ENCODE results near the gene BTBD19. TPM values are rescaled to one million over a fixed set of nuclear protein-coding genes. Genes with fewer than 3 reads are reported as not detected.

The BTBD19 gene
- total and polyA plus RNA-seq, 2 of the 8 experiments (the other 6 are each of a cell fraction or from before 2014, with no cell fraction given) = 1.1 TPM

DNA sequence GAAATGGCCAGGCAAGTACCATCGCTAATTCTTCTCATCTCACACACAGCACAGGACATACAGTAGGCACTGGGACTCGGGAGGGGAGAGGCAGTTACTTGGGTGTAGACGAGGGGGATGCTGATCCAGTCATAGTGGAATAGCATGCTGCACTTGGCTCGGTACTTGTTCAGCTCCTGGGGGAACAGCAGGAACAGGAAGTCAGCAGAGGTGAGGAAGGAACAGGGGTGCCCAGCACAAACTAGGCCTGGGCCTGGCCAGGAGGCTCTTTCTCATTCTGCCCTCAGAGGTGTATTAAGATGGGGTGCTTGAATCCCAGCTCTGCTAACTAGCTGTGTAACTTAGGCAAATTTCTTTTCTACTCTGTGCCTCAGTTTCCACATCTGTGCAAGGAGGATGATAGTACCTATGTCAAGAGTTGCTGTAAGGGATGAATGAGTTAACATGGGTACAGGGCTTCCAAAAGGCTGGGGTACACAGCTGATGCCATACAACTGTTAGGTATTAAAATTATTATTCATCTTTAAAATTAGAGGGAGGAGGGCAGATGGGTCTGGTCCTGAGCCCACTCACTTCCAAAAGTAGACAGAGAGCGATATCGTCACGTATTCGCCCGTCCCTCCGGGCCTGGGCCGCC lies 22.7 kb upstream of the BTBD19 start:
- H3K14ac ChIP-seq (ENCODE audit: insufficient read length) = no peak overlapping the region
- peak overlapping the region; percentile 77 for H2BK12ac ChIP-seq (ENCODE audit: low read depth, low read length)
- peak overlapping the region; percentile 5; the same call in 1 of the 2 replicates for H3K18ac ChIP-seq (ENCODE audit: extremely low read depth, low read length)
- peaks cover 4 to 18% (median 14%) of the 10 kb centered on the region in 4 experiments for H3K4me1 ChIP-seq (replicated peaks in 1 of 4; ENCODE audit: control insufficient read depth in 3 of 4, insufficient read depth in 4 of 4, low read length in 3 of 4)
- no peak overlapping the region for H4K91ac ChIP-seq (replicated peaks; ENCODE audit: insufficient read length, low read length)
- no peak overlapping the region for H4K5ac ChIP-seq (ENCODE audit: insufficient read length, low read depth, low read length)
- DNase-seq (ENCODE audit: low read depth in 1 of 2, low spot score in 2 of 2) (no peak), FAIRE-seq (no peak)
- H3K79me1 ChIP-seq (ENCODE audit: low read depth, low read length) = 0 out of 2 replicates have a peak, but pooled peaks cover 2% of the 10 kb centered on the region
- CTCF ChIA-PET (ENCODE audit: partially characterized antibody) = interaction anchor here (0.5 to 10.4 kb wide), 22 partner anchors 8 to 645 kb away, joined by 3 to 67 read pairs (median 4); partner anchors contain the start of genes BTBD19, PLK3, RNU5D-1 and RPS8
- no peak overlapping the region for H2BK5ac ChIP-seq (ENCODE audit: low read depth, low read length)
- H2AFZ ChIP-seq (ENCODE audit: low read length) = no peak overlapping the region
- no peak overlapping the region; a peak in 1 of 7 replicates for H3K9ac ChIP-seq (replicated peaks in 1 of 4; ENCODE audit: extremely low read depth in 1 of 4, low read depth in 3 of 4, low read length in 3 of 4)
- no peak overlapping the region for H3K4ac ChIP-seq (replicated peaks; ENCODE audit: insufficient read length, low read depth, low read length)
- peak overlapping the region; percentile 81; the same call in 1 of the 2 replicates for H4K8ac ChIP-seq (ENCODE audit: extremely low read depth, insufficient read depth, low read length)
- peak overlapping the region; percentile 52; the same call in 1 of the 2 replicates for H2BK20ac ChIP-seq (ENCODE audit: low read length)
- peak overlapping the region in 2 of 4 experiments; percentile 55 to 58; a peak in 3 of 8 replicates for H3K4me3 ChIP-seq (ENCODE audit: extremely low read depth in 1 of 4, insufficient read depth in 2 of 4, low read depth in 3 of 4, low read length in 4 of 4)
- peak overlapping the region; percentile 64 to 74 for H3K4me2 ChIP-seq (ENCODE audit: insufficient read depth in 1 of 2, low read depth in 2 of 2, low read length in 2 of 2)
- 32% methylated on average over 11 of the region's 11 CpGs; no CpG with 5 or more reads in 1 of the 2 experiments for WGBS, 2 experiments (ENCODE audit: extremely low coverage in 1 of 2, insufficient coverage in 1 of 2, insufficient read length in 1 of 2, insufficient replicate concordance in 2 of 2, low coverage in 1 of 2, low lambda C conversion rate in 2 of 2, missing lambda C conversion rate in 1 of 2)
- peak overlapping the region; percentile 84 for H2BK15ac ChIP-seq (ENCODE audit: low read length)
- peaks cover 6% of the 10 kb centered on the region; the same call in 1 of the 2 replicates for H3K23me2 ChIP-seq (ENCODE audit: low read depth, low read length)
- peaks cover 0 to 7% (median 0%) of the 10 kb centered on the region in 4 experiments; a peak in 2 of 8 replicates for H3K36me3 ChIP-seq (ENCODE audit: control insufficient read depth in 2 of 4, insufficient read depth in 4 of 4, low read length in 3 of 4)
- no peaks in the 10 kb centered on the region for H3K79me2 ChIP-seq (ENCODE audit: control insufficient read depth in 1 of 2, insufficient read depth in 2 of 2, low read length in 2 of 2)
- no peak overlapping the region for H3K23ac ChIP-seq (ENCODE audit: insufficient read length)
- H3K27me3 ChIP-seq (replicated peaks in 1 of 4; ENCODE audit: control insufficient read depth in 3 of 4, extremely low read depth in 1 of 4, insufficient read depth in 3 of 4, low read length in 3 of 4) = peaks cover 0 to 7% (median 2%) of the 10 kb centered on the region in 4 experiments; a peak in 3 of 7 replicates
- H3K27ac ChIP-seq (ENCODE audit: low read depth, low read length) = no peak overlapping the region
- H2AK5ac ChIP-seq (ENCODE audit: low read depth, low read length) = peak overlapping the region; percentile 91; the same call in 1 of the 2 replicates
- H3K56ac ChIP-seq (replicated peaks; ENCODE audit: insufficient read length, low read depth, low read length) = no peak overlapping the region
- H3K9me3 ChIP-seq (ENCODE audit: insufficient read depth in 2 of 2, low read depth in 1 of 2, low read length in 1 of 2) = no peaks in the 10 kb centered on the region
- H4K20me1 ChIP-seq (replicated peaks in 1 of 2; ENCODE audit: control insufficient read depth in 1 of 2, insufficient read depth in 2 of 2, low read length in 2 of 2) = no peaks in the 10 kb centered on the region
- POLR2A ChIA-PET (ENCODE audit: partially characterized antibody) = interaction anchor here (0.6 to 23.6 kb wide), 11 partner anchors 8 to 59 kb away, joined by 3 to 428 read pairs (median 8); partner anchors contain the start of genes BTBD19, DYNLT4, PLK3 and RNU5D-1
- no peak overlapping the region for H2BK120ac ChIP-seq (replicated peaks; ENCODE audit: low read depth, low read length)
- TF ChIP-seq TCF12 (IDR thresholded peaks at IDR 0.05; ENCODE audit: low read depth, low read length) (no peak), HDAC2 (IDR thresholded peaks at IDR 0.05; ENCODE audit: borderline replicate concordance in 1 of 2, low read depth in 2 of 2, low read length in 2 of 2) (no peak), EZH2 (IDR thresholded peaks at IDR 0.05; ENCODE audit: low read depth, low read length, severe bottlenecking) (no peak), KDM5A (IDR thresholded peaks at IDR 0.05; ENCODE audit: low read length) (no peak), KDM1A (IDR thresholded peaks at IDR 0.05; ENCODE audit: borderline replicate concordance, low read length) (no peak), BACH1 (IDR thresholded peaks at IDR 0.05; ENCODE audit: low read length) (no peak), CREB1 (IDR thresholded peaks at IDR 0.05) (no peak), FOSL1 (IDR thresholded peaks at IDR 0.05; ENCODE audit: insufficient read depth, low read depth, low read length) (no peak), ASH2L (IDR thresholded peaks at IDR 0.05; ENCODE audit: low read length) (no peak), CBX5 (IDR thresholded peaks at IDR 0.05; ENCODE audit: low read depth, low read length) (no peak)

All from H1 (cell line).